ENCODE data around the gene AGMAT.

GRCh38 chr1:15524021-15524282 lies 60.9 kb downstream of the AGMAT start, which contains the start of gene CASP9:
- no peak for TF ChIP-seq MAFK (IDR thresholded peaks at IDR 0.05; ENCODE audit: low read depth, low read length)
- TF ChIP-seq POLR2A (IDR thresholded peaks at IDR 0.05; ENCODE audit: control extremely low read depth in 1 of 2, low read depth in 2 of 2, low read length in 2 of 2) = peak; percentile 90 to 94
- no peak for TF ChIP-seq CTCF (IDR thresholded peaks at IDR 0.05; ENCODE audit: control extremely low read depth in 1 of 3, insufficient read depth in 1 of 3, low read depth in 1 of 3, low read length in 3 of 3)
- TF ChIP-seq RAD21 (IDR thresholded peaks at IDR 0.05 in 1 of 2, conservative IDR thresholded peaks at IDR 0.05 in 1 of 2; ENCODE audit: low read depth in 2 of 2, low read length in 2 of 2) = no peak
- TF ChIP-seq EZH2 (IDR thresholded peaks at IDR 0.05; ENCODE audit: low read depth, low read length, severe bottlenecking) = no peak
- no peak for TF ChIP-seq EP300 (IDR thresholded peaks at IDR 0.05; ENCODE audit: borderline replicate concordance in 1 of 2, low read depth in 2 of 2, low read length in 2 of 2)
- no peak for TF ChIP-seq SP1 (IDR thresholded peaks at IDR 0.05; ENCODE audit: low read depth, low read length)
- TF ChIP-seq HDAC2 (IDR thresholded peaks at IDR 0.05; ENCODE audit: borderline replicate concordance in 1 of 2, low read depth in 2 of 2, low read length in 2 of 2) = no peak
- TF ChIP-seq EGR1 (IDR thresholded peaks at IDR 0.05; ENCODE audit: borderline replicate concordance, low read depth, low read length) = no peak
- TF ChIP-seq USF2 (IDR thresholded peaks at IDR 0.05; ENCODE audit: low read length) = no peak
